Measurements from ENCODE around the gene SOBP. TPM values are rescaled to one million over a fixed set of nuclear protein-coding genes. Genes with fewer than 3 reads are reported as not detected.

The SOBP gene
- total RNA-seq, 2 donors from 2014 or later: 13.6 to 14.4 TPM

- ATAC-seq (peak; percentile 77 to 86), DNase-seq (peak; percentile 43)
- intact Hi-C loops (cut with DNase I): no loop called here
Observed at GRCh38 chr6:107600936-107601335, 111.0 kb downstream of the SOBP start.

- DNase-seq: no peak
- no peak for ATAC-seq
- intact Hi-C loops (cut with DNase I): no loop called here
Observed at GRCh38 chr6:107601406-107601805, 111.5 kb downstream of the SOBP start.

GRCh38 chr6:107602321-107603005, 112.5 kb downstream of the SOBP start:
- ATAC-seq (no peak), DNase-seq (no peak)
- intact Hi-C loops (cut with DNase I): no loop called here

- DNase-seq (no peak), ATAC-seq (no peak)
- intact Hi-C loops (cut with DNase I): no loop called here
Observed at GRCh38 chr6:107603006-107603370, 113.1 kb downstream of the SOBP start.

GRCh38 chr6:107604549-107604948, 114.6 kb downstream of the SOBP start:
- intact Hi-C loops (cut with DNase I): no loop called here
- DNase-seq (no peak), ATAC-seq (no peak)

GRCh38 chr6:107606407-107606806, 116.5 kb downstream of the SOBP start:
- no peak for DNase-seq
- no peak for ATAC-seq
- intact Hi-C loops (cut with DNase I): no loop called here

GRCh38 chr6:107607116-107607515, 117.2 kb downstream of the SOBP start:
- ATAC-seq: peak in 1 of 2 donors; percentile 64
- intact Hi-C loops (cut with DNase I): no loop called here

GRCh38 chr6:107611094-107611810, 121.3 kb downstream of the SOBP start:
- ATAC-seq (peak; percentile 19 to 46), DNase-seq (no peak)

More at GRCh38 chr6:107607116-107607515, 117.2 kb downstream of the SOBP start:
- DNase-seq: peak; percentile 34

GRCh38 chr6:107612762-107613415, 123.0 kb downstream of the SOBP start:
- peak in 1 of 2 donors; percentile 37 for ATAC-seq
- no peak for DNase-seq
- intact Hi-C loops (cut with DNase I): no loop called here

More at GRCh38 chr6:107611094-107611810, 121.3 kb downstream of the SOBP start:
- intact Hi-C loops (cut with DNase I): no loop called here

GRCh38 chr6:107613651-107614379, 123.9 kb downstream of the SOBP start:
- DNase-seq: no peak
- no peak for ATAC-seq
- intact Hi-C loops (cut with DNase I): no loop called here

GRCh38 chr6:107614828-107615227, 124.9 kb downstream of the SOBP start:
- DNase-seq (no peak), ATAC-seq (no peak)
- intact Hi-C loops (cut with DNase I): no loop called here

GRCh38 chr6:107616775-107617174, 126.9 kb downstream of the SOBP start:
- ATAC-seq: no peak
- DNase-seq: no peak
- intact Hi-C loops (cut with DNase I): no loop called here

GRCh38 chr6:107617341-107617932, 127.5 kb downstream of the SOBP start:
- DNase-seq (no peak), ATAC-seq (no peak)
- intact Hi-C loops (cut with DNase I): no loop called here

GRCh38 chr6:107618672-107619071, 128.8 kb downstream of the SOBP start:
- DNase-seq (no peak), ATAC-seq (peak; percentile 17 to 65)
- intact Hi-C loops (cut with DNase I): no loop called here

- no peak for DNase-seq
- intact Hi-C loops (cut with DNase I): no loop called here
- ATAC-seq: peak in 1 of 2 donors; percentile 21
Observed at GRCh38 chr6:107620732-107621131, 130.8 kb downstream of the SOBP start.

- DNase-seq (no peak), ATAC-seq (no peak)
- intact Hi-C loops (cut with DNase I): no loop called here
Observed at GRCh38 chr6:107621229-107621937, 131.5 kb downstream of the SOBP start.

GRCh38 chr6:107622269-107622668, 132.4 kb downstream of the SOBP start:
- intact Hi-C loops (cut with DNase I): no loop called here
- no peak for ATAC-seq
- DNase-seq: no peak

GRCh38 chr6:107624050-107624449, 134.1 kb downstream of the SOBP start:
- ATAC-seq (no peak), DNase-seq (no peak)
- intact Hi-C loops (cut with DNase I): no loop called here

GRCh38 chr6:107624541-107624940, 134.6 kb downstream of the SOBP start:
- ATAC-seq (no peak), DNase-seq (no peak)
- intact Hi-C loops (cut with DNase I): no loop called here
